ENCODE measurements around the gene NOP16.
A peak's percentile ranks its signal among the peaks of the same experiment; 100 is the strongest.

NOP16 gene

GRCh38 chr5:176405656-176406435, 17.4 kb upstream of the NOP16 start:
- Histone ChIP-seq H3K27me3 (ENCODE audit: low read depth) (no peaks in the 10 kb centered on the region), H3K4me1 (no peaks in the 10 kb centered on the region), H3K36me3 (replicated peaks) (peaks cover 18% of the 10 kb centered on the region), H3K4me3 (no peak overlapping the region), H3K9me3 (no peaks in the 10 kb centered on the region)
- DNase-seq (ENCODE audit: low spot score in 2 of 2) = no peak
- in situ Hi-C loops (cut with MboI; ENCODE audit: low sequenced_read_pairs) = no loop called here

GRCh38 chr5:176401281-176402205, 13.1 kb upstream of the NOP16 start:
- H3K4me1 ChIP-seq = no peaks in the 10 kb centered on the region; the same call in 1 of the 2 replicates
- DNase-seq (ENCODE audit: low spot score in 2 of 2) = no peak

GRCh38 chr5:176400382-176401156, 12.2 kb upstream of the NOP16 start:
- no peak overlapping the region for H3K4me3 ChIP-seq
- H3K36me3 ChIP-seq (replicated peaks) = peaks cover 2% of the 10 kb centered on the region; the same call in 1 of the 2 replicates
- no peaks in the 10 kb centered on the region for H3K27me3 ChIP-seq (ENCODE audit: low read depth)
- in situ Hi-C loops (cut with MboI; ENCODE audit: low sequenced_read_pairs) = no loop called here
- no peaks in the 10 kb centered on the region for H3K9me3 ChIP-seq
- no peaks in the 10 kb centered on the region; the same call in 1 of the 2 replicates for H3K4me1 ChIP-seq
- peak in 1 of 2 experiments; percentile 57 for DNase-seq (ENCODE audit: low spot score in 2 of 2)

More at GRCh38 chr5:176401281-176402205, 13.1 kb upstream of the NOP16 start:
- Histone ChIP-seq H3K4me3 (no peak overlapping the region), H3K9me3 (no peaks in the 10 kb centered on the region), H3K27me3 (ENCODE audit: low read depth) (no peaks in the 10 kb centered on the region), H3K36me3 (replicated peaks) (peaks cover 3% of the 10 kb centered on the region; the same call in 1 of the 2 replicates)
- in situ Hi-C loops (cut with MboI; ENCODE audit: low sequenced_read_pairs) = no loop called here

GRCh38 chr5:176397736-176398420, 9.5 kb upstream of the NOP16 start:
- DNase-seq (ENCODE audit: low spot score in 2 of 2) = no peak
- Histone ChIP-seq H3K36me3 (replicated peaks) (peaks cover 6% of the 10 kb centered on the region), H3K4me1 (no peaks in the 10 kb centered on the region; the same call in 1 of the 2 replicates), H3K9me3 (no peaks in the 10 kb centered on the region), H3K27me3 (ENCODE audit: low read depth) (no peaks in the 10 kb centered on the region), H3K4me3 (no peak overlapping the region)
- in situ Hi-C loops (cut with MboI; ENCODE audit: low sequenced_read_pairs) = no loop called here

GRCh38 chr5:176396330-176396729, 7.9 kb upstream of the NOP16 start:
- no peak for DNase-seq (ENCODE audit: low spot score in 2 of 2)
- in situ Hi-C loops (cut with MboI; ENCODE audit: low sequenced_read_pairs) = no loop called here
- Histone ChIP-seq H3K4me3 (no peak overlapping the region), H3K36me3 (replicated peaks) (peaks cover 12% of the 10 kb centered on the region), H3K4me1 (no peaks in the 10 kb centered on the region; the same call in 1 of the 2 replicates), H3K27me3 (ENCODE audit: low read depth) (no peaks in the 10 kb centered on the region), H3K9me3 (no peaks in the 10 kb centered on the region)

- in situ Hi-C loops (cut with MboI; ENCODE audit: low sequenced_read_pairs) = no loop called here
- H3K4me1 ChIP-seq = no peaks in the 10 kb centered on the region
- no peak for DNase-seq (ENCODE audit: low spot score in 2 of 2)
Observed at GRCh38 chr5:176394881-176395675, 6.7 kb upstream of the NOP16 start.

GRCh38 chr5:176394096-176394495, 5.7 kb upstream of the NOP16 start:
- in situ Hi-C loops (cut with MboI; ENCODE audit: low sequenced_read_pairs) = no loop called here
- Histone ChIP-seq H3K36me3 (replicated peaks) (peaks cover 21% of the 10 kb centered on the region), H3K4me3 (no peak overlapping the region), H3K4me1 (peaks cover 4% of the 10 kb centered on the region; the same call in 1 of the 2 replicates), H3K27me3 (ENCODE audit: low read depth) (no peaks in the 10 kb centered on the region), H3K9me3 (no peaks in the 10 kb centered on the region)
- no peak for DNase-seq (ENCODE audit: low spot score in 2 of 2)

More at GRCh38 chr5:176394881-176395675, 6.7 kb upstream of the NOP16 start:
- H3K27me3 ChIP-seq (ENCODE audit: low read depth) = no peaks in the 10 kb centered on the region
- H3K36me3 ChIP-seq (replicated peaks) = peaks cover 21% of the 10 kb centered on the region
- no peaks in the 10 kb centered on the region for H3K9me3 ChIP-seq
- no peak overlapping the region for H3K4me3 ChIP-seq

- peaks cover 4% of the 10 kb centered on the region; the same call in 1 of the 2 replicates for H3K4me1 ChIP-seq
- in situ Hi-C loops (cut with MboI; ENCODE audit: low sequenced_read_pairs) = no loop called here
- DNase-seq (ENCODE audit: low spot score in 2 of 2) = no peak
- peaks cover 21% of the 10 kb centered on the region for H3K36me3 ChIP-seq (replicated peaks)
- H3K9me3 ChIP-seq = no peaks in the 10 kb centered on the region
- no peaks in the 10 kb centered on the region for H3K27me3 ChIP-seq (ENCODE audit: low read depth)
- no peak overlapping the region for H3K4me3 ChIP-seq
Observed at GRCh38 chr5:176392526-176392925, 4.1 kb upstream of the NOP16 start.

- H3K4me1 ChIP-seq = peaks cover 4% of the 10 kb centered on the region; the same call in 1 of the 2 replicates
- H3K9me3 ChIP-seq = no peaks in the 10 kb centered on the region
- in situ Hi-C loops (cut with MboI; ENCODE audit: low sequenced_read_pairs) = no loop called here
- H3K4me3 ChIP-seq = no peak overlapping the region
- H3K27me3 ChIP-seq (ENCODE audit: low read depth) = no peaks in the 10 kb centered on the region
- peaks cover 21% of the 10 kb centered on the region for H3K36me3 ChIP-seq (replicated peaks)
- no peak for DNase-seq (ENCODE audit: low spot score in 2 of 2)
Observed at GRCh38 chr5:176391999-176392398, 3.6 kb upstream of the NOP16 start.

- H3K4me3 ChIP-seq = no peak overlapping the region
- peaks cover 24% of the 10 kb centered on the region for H3K36me3 ChIP-seq (replicated peaks)
- H3K4me1 ChIP-seq = peaks cover 4% of the 10 kb centered on the region; the same call in 1 of the 2 replicates
- no peaks in the 10 kb centered on the region for H3K9me3 ChIP-seq
- DNase-seq (ENCODE audit: low spot score in 2 of 2) = no peak
- in situ Hi-C loops (cut with MboI; ENCODE audit: low sequenced_read_pairs) = no loop called here
- H3K27me3 ChIP-seq (ENCODE audit: low read depth) = no peaks in the 10 kb centered on the region
Observed at GRCh38 chr5:176391479-176391878, 3.1 kb upstream of the NOP16 start.

- H3K4me1 ChIP-seq = peaks cover 4% of the 10 kb centered on the region; the same call in 1 of the 2 replicates
- H3K36me3 ChIP-seq (replicated peaks) = peaks cover 44% of the 10 kb centered on the region
- no peaks in the 10 kb centered on the region for H3K27me3 ChIP-seq (ENCODE audit: low read depth)
- no peak for DNase-seq (ENCODE audit: low spot score in 2 of 2)
- in situ Hi-C loops (cut with MboI; ENCODE audit: low sequenced_read_pairs) = no loop called here
- H3K9me3 ChIP-seq = no peaks in the 10 kb centered on the region
- peak overlapping the region; percentile 73 for H3K4me3 ChIP-seq
Observed at GRCh38 chr5:176389135-176390123, 1.0 kb upstream of the NOP16 start.

All from HAP-1 (cell line).